Measurements from ENCODE around the gene OSBP2.

GRCh38 chr22:30802202-30803166 lies 107.8 kb downstream of the OSBP2 start:
- TF ChIP-seq BHLHE40 (IDR thresholded peaks at IDR 0.05; ENCODE audit: borderline replicate concordance) (no peak), FOXK2 (IDR thresholded peaks at IDR 0.05) (no peak), NFRKB (IDR thresholded peaks at IDR 0.05) (no peak), L3MBTL2 (conservative IDR thresholded peaks at IDR 0.05) (no peak), ARNT (IDR thresholded peaks at IDR 0.05) (no peak), FOXM1 (IDR thresholded peaks at IDR 0.05; ENCODE audit: borderline replicate concordance) (no peak), ZNF384 (IDR thresholded peaks at IDR 0.05) (no peak), SP1 (IDR thresholded peaks at IDR 0.05) (no peak)
